ENCODE measurements around the gene PGLYRP4.
A peak's percentile ranks its signal among the peaks of the same experiment; 100 is the strongest.

DNA sequence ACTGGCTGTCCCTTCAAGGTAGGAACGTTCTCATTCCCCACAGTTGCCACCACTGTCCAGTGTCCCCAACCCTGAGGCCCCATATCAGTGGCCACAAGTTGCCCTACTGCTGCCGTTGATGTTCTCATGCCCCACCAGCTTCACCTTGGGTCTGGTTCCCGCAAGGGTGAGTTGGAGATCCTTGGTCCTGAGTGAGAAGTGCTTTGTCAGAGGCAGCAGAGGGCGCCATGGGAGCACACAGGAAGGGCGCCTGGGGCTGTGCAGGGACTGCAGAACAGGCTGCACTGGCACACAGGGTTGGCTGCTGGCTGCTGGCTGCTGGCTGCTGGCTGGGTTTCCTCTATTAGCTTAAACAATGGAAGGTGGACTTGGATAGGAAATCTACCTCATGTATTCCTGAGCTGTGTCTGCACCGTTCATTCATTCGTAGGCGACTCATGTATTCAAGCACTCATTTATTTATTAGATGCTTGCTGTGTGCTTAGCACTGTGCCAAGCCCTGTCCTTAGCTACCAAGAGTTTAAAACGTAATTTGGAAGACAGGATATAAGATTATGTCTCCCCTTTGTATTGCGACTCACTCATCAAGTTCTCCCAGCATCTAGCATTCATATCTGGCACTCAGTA is 6.9 kb upstream of the PGLYRP4 start:
- TF ChIP-seq, protein P1, sequence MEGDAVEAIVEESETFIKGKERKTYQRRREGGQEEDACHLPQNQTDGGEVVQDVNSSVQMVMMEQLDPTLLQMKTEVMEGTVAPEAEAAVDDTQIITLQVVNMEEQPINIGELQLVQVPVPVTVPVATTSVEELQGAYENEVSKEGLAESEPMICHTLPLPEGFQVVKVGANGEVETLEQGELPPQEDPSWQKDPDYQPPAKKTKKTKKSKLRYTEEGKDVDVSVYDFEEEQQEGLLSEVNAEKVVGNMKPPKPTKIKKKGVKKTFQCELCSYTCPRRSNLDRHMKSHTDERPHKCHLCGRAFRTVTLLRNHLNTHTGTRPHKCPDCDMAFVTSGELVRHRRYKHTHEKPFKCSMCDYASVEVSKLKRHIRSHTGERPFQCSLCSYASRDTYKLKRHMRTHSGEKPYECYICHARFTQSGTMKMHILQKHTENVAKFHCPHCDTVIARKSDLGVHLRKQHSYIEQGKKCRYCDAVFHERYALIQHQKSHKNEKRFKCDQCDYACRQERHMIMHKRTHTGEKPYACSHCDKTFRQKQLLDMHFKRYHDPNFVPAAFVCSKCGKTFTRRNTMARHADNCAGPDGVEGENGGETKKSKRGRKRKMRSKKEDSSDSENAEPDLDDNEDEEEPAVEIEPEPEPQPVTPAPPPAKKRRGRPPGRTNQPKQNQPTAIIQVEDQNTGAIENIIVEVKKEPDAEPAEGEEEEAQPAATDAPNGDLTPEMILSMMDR (conservative IDR thresholded peaks at IDR 0.05; ENCODE audit: low read depth, low read length), result peak; percentile 71
- TF ChIP-seq EZH2 (IDR thresholded peaks at IDR 0.05; ENCODE audit: borderline replicate concordance, low read depth, low read length, poor library complexity, severe bottlenecking), result no peak

Data from A673 (cell line).